Caco-2 (cell line): ENCODE measurements around the gene OLR1. TPM values are rescaled to one million over a fixed set of nuclear protein-coding genes. Genes with fewer than 3 reads are reported as not detected.

ENCODE experiments used
- BruUV-seq: library from RNA; stranded (reverse); fragments of 400-500 nt; replicated peaks from 2 replicates; lab custom pipeline; 2021; lab: Mats Ljungman, UMichigan
- CTCF ChIA-PET: fragments of 300-600 bp; sonication (Branson Sonifier 250); formaldehyde crosslinking; loops from one replicate; lab custom pipeline; 2022; ENCODE audit warnings: antibody characterized with exemption; lab: Charles Lee
- POLR2A ChIA-PET: fragments of 300-600 bp; sonication (Branson Sonifier 250); formaldehyde crosslinking; loops from one replicate; lab custom pipeline; 2022; ENCODE audit warnings: antibody characterized with exemption; lab: Charles Lee
- DNase-seq, 2 experiments: peaks; one replicate each; pipeline versions ENCODE4 v3.0.0 to v3.0.0-alpha.2; 2020 to 2022
- H3K27me3 ChIP-seq: replicated peaks from 2 replicates; pipeline ENCODE4 v1.6.0; 2011; ENCODE audit warnings: low read length; ENCODE audit not compliant: control insufficient read depth, insufficient read depth
- H3K36me3 ChIP-seq: 2 replicates; pipeline ENCODE4 v1.5.1; 2011; ENCODE audit warnings: low read length; ENCODE audit not compliant: control insufficient read depth, insufficient read depth
- H3K4me1 ChIP-seq: fragments of 250-450 bp; sonication (Bioruptor Pico); 2 replicates; pipeline ENCODE4 v1.5.1; 2020; ENCODE audit warnings: mild to moderate bottlenecking
- H3K4me3 ChIP-seq: 2 replicates; pipeline ENCODE4 v1.5.1; 2011; ENCODE audit warnings: low read depth, mild to moderate bottlenecking, control low read depth, low read length
- H3K9me3 ChIP-seq: fragments of 250-450 bp; sonication (Bioruptor Pico); 2 replicates; pipeline ENCODE4 v1.5.1; 2020; ENCODE audit warnings: mild to moderate bottlenecking, moderate library complexity
- H3K27ac Mint-ChIP-seq: one replicate; pipeline ENCODE4 v1.8.0; 2022; ENCODE audit warnings: mixed read lengths; ENCODE audit not compliant: unreplicated experiment
- H3K27me3 Mint-ChIP-seq: one replicate; pipeline ENCODE4 v1.8.0; 2022; ENCODE audit warnings: mixed read lengths; ENCODE audit not compliant: insufficient read depth, unreplicated experiment
- H3K36me3 Mint-ChIP-seq: one replicate; pipeline ENCODE4 v1.8.0; 2022; ENCODE audit warnings: mild to moderate bottlenecking, mixed read lengths; ENCODE audit not compliant: insufficient read depth, unreplicated experiment
- H3K4me1 Mint-ChIP-seq: one replicate; pipeline ENCODE4 v1.8.0; 2022; ENCODE audit warnings: low read depth, mixed read lengths; ENCODE audit not compliant: unreplicated experiment
- H3K4me3 Mint-ChIP-seq: one replicate; pipeline ENCODE4 v1.8.0; 2022; ENCODE audit warnings: mild to moderate bottlenecking, moderate library complexity, mixed read lengths; ENCODE audit not compliant: unreplicated experiment
- H3K9me3 Mint-ChIP-seq: one replicate; pipeline ENCODE4 v1.8.0; 2022; ENCODE audit warnings: mixed read lengths; ENCODE audit not compliant: unreplicated experiment
- intact Hi-C: fragments of 100-400 bp; cut with micrococcal nuclease; formaldehyde crosslinking; loops from one replicate; pipeline ENCODE4 v1.10.0; 2022; ENCODE audit not compliant: unreplicated experiment
- total RNA-seq: library from RNA; stranded (reverse); gene quantifications from 2 replicates; pipeline ENCODE4 v1.2.3, GENCODE V29; 2022
- TF ChIP-seq, protein P1 (sequence below), 2 experiments: fragments of 200-600 bp in 1 of 2; IDR thresholded peaks; 1 replicate in 1 of 2; 2 replicates in 1 of 2; pipeline versions ENCODE4 v1.5.1 to v1.8.0; 2011 to 2022; ENCODE audit warnings: antibody characterized with exemption in 1 of 2, control low read depth in 1 of 2, inconsistent platforms in 1 of 2, low read depth in 1 of 2, low read length in 1 of 2, mild to moderate bottlenecking in 1 of 2, moderate library complexity in 1 of 2; ENCODE audit not compliant: insufficient read depth in 1 of 2, severe bottlenecking in 1 of 2, unreplicated experiment in 1 of 2

Gene OLR1
- total RNA-seq, 1 experiment from 2014 or later = 183 TPM

DNA sequence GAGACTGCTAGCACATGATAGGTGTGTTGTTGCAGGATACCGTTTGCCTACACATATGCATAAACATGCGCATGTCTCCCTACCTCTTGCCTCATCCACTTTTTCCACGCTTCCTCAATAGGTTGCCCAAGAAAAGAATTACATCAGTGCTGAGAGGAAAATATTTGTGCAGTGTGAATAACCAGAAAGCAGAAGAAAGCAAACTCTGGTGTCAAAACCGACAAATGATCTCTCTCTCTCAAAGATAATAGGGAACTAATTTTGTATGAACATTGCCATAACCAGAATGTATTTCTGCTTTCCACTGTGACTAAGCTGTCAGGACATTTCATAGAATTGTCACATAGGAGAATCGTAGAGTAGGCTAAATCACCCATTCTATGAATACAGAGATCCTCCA, 43.2 kb downstream of the OLR1 start:
- Mint-ChIP-seq H3K4me3 (no peak overlapping the region), H3K9me3 (no peaks in the 10 kb centered on the region), H3K4me1 (no peaks in the 10 kb centered on the region), H3K27ac (no peak overlapping the region), H3K36me3 (no peaks in the 10 kb centered on the region), H3K27me3 (peaks cover 27% of the 10 kb centered on the region)
- no peak for DNase-seq
- no peak overlapping the region for H3K4me3 ChIP-seq
- no peaks in the 10 kb centered on the region; the same call in 1 of the 2 replicates for H3K27me3 ChIP-seq
- TF ChIP-seq, protein P1, sequence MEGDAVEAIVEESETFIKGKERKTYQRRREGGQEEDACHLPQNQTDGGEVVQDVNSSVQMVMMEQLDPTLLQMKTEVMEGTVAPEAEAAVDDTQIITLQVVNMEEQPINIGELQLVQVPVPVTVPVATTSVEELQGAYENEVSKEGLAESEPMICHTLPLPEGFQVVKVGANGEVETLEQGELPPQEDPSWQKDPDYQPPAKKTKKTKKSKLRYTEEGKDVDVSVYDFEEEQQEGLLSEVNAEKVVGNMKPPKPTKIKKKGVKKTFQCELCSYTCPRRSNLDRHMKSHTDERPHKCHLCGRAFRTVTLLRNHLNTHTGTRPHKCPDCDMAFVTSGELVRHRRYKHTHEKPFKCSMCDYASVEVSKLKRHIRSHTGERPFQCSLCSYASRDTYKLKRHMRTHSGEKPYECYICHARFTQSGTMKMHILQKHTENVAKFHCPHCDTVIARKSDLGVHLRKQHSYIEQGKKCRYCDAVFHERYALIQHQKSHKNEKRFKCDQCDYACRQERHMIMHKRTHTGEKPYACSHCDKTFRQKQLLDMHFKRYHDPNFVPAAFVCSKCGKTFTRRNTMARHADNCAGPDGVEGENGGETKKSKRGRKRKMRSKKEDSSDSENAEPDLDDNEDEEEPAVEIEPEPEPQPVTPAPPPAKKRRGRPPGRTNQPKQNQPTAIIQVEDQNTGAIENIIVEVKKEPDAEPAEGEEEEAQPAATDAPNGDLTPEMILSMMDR (IDR thresholded peaks at IDR 0.05; ENCODE audit: insufficient read depth in 1 of 2, low read depth in 1 of 2, low read length in 1 of 2, severe bottlenecking in 1 of 2, unreplicated experiment in 1 of 2) = no peak
- no peaks in the 10 kb centered on the region for H3K4me1 ChIP-seq
- H3K36me3 ChIP-seq = no peaks in the 10 kb centered on the region
- H3K9me3 ChIP-seq = no peaks in the 10 kb centered on the region
- POLR2A ChIA-PET = no interaction called here
- CTCF ChIA-PET = no interaction called here
- BruUV-seq = no TSS peak
- intact Hi-C loops = no loop called here

DNA sequence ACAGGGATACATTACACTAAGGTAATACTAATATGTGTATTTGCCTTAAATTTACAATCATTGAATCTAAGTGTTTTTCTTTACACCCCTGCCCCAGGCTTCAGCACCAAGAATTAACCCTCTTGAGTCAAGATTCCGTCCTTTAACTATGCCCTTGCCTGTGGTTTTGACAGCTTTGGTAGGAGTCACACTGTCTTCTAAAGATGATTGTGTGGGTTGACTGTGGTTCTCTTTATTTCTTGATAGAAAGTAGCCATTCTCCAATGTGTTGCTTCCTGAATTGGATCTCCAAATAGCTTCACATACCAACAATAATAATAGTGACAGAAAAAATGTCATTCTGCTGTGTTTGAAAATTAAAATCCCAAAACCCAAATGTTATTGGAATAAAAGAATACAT, 45.5 kb downstream of the OLR1 start:
- no TSS peak for BruUV-seq
- POLR2A ChIA-PET = no interaction called here

DNA sequence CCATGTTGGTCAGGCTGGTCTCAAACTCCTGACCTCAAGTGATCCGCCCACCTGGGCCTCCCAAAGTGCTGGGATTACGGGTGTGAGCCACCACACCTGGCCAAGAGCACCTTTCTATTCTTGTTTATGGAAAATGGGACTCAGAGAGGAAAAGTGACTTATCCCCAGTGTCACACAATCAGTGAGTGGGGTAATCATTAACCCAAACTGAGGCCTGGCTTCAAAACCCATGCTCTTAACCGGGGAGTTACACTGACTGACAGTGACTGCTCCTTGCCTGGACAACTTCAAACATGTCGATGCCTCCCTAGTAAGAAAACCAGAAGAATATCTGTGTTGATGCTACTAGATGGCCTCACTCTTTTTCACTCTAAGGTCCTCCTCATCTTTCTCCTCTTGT, 49.2 kb downstream of the OLR1 start:
- peak in 1 of 2 experiments; percentile 16 for DNase-seq
- ChIA-PET CTCF (no interaction called here), POLR2A (no interaction called here)
- H3K36me3 Mint-ChIP-seq = no peaks in the 10 kb centered on the region
- no peak overlapping the region for H3K27ac Mint-ChIP-seq
- TF ChIP-seq, protein P1 (IDR thresholded peaks at IDR 0.05; ENCODE audit: insufficient read depth in 1 of 2, low read depth in 1 of 2, low read length in 1 of 2, severe bottlenecking in 1 of 2, unreplicated experiment in 1 of 2) = no peak
- H3K4me3 Mint-ChIP-seq = no peak overlapping the region
- peaks cover 20% of the 10 kb centered on the region for H3K27me3 Mint-ChIP-seq
- H3K27me3 ChIP-seq = no peaks in the 10 kb centered on the region; the same call in 1 of the 2 replicates
- intact Hi-C loops = no loop called here
- H3K36me3 ChIP-seq = no peaks in the 10 kb centered on the region
- no peaks in the 10 kb centered on the region for H3K9me3 ChIP-seq
- H3K4me3 ChIP-seq = no peak overlapping the region
- H3K9me3 Mint-ChIP-seq = no peaks in the 10 kb centered on the region
- no peaks in the 10 kb centered on the region for H3K4me1 ChIP-seq
- BruUV-seq = no TSS peak
- no peaks in the 10 kb centered on the region for H3K4me1 Mint-ChIP-seq

More for the DNA sequence above, 45.5 kb downstream of the OLR1 start:
- Mint-ChIP-seq H3K27me3 (peaks cover 27% of the 10 kb centered on the region), H3K27ac (no peak overlapping the region), H3K36me3 (no peaks in the 10 kb centered on the region), H3K4me1 (no peaks in the 10 kb centered on the region), H3K4me3 (no peak overlapping the region), H3K9me3 (no peaks in the 10 kb centered on the region)
- no peaks in the 10 kb centered on the region for H3K9me3 ChIP-seq
- TF ChIP-seq, protein P1 (IDR thresholded peaks at IDR 0.05; ENCODE audit: insufficient read depth in 1 of 2, low read depth in 1 of 2, low read length in 1 of 2, severe bottlenecking in 1 of 2, unreplicated experiment in 1 of 2) = no peak
- CTCF ChIA-PET = no interaction called here
- H3K4me3 ChIP-seq = no peak overlapping the region
- H3K4me1 ChIP-seq = no peaks in the 10 kb centered on the region
- DNase-seq = no peak
- H3K27me3 ChIP-seq = no peaks in the 10 kb centered on the region; the same call in 1 of the 2 replicates
- no peaks in the 10 kb centered on the region for H3K36me3 ChIP-seq
- intact Hi-C loops = no loop called here
